ENCODE data around the gene TAF7L.
"Not testable (repeated sequence)": the region's sequence is repeated elsewhere in the genome, so short reads cannot be mapped to it uniquely, and the experiment has no call there.

The TAF7L gene, protein sequence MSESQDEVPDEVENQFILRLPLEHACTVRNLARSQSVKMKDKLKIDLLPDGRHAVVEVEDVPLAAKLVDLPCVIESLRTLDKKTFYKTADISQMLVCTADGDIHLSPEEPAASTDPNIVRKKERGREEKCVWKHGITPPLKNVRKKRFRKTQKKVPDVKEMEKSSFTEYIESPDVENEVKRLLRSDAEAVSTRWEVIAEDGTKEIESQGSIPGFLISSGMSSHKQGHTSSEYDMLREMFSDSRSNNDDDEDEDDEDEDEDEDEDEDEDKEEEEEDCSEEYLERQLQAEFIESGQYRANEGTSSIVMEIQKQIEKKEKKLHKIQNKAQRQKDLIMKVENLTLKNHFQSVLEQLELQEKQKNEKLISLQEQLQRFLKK

DNA sequence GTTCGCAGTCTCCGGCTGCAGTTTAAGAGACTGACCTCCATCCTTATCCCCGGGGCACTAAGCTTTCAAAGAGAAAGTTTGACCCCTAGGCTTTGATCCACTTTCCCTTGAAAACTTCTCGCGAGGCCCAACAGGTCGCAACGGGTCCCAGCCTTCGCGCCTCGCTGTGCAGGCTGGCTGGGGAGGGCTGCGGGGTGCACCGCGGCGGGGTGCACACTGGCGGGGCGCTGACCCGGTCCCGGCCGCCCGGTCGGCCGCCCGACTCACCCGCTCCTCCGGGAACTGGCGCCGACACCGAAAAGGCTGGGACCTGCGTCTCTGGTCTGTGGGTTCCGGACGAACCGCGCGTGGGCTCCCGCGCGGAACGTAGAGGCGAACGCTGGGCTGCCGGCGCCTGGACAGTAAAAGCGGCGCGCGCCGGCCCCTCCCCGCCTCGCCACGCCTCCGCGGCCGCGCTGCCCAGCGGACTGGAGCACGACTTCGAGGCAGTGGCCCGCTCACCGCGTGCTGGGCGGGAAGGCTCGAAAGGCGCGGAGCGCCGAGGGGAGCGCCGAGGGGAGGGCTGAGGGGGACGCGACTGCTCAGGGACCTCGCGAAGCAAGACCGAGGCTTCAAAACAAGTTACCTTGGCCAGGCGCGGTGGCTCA is at the start of gene TAF7L:
Gene TAF7L (minus strand): TSS at position 378 of the 647 bp plus-strand sequence. CDS start 3,791 bp downstream, outside the sequence.
- no peak for DNase-seq

DNA sequence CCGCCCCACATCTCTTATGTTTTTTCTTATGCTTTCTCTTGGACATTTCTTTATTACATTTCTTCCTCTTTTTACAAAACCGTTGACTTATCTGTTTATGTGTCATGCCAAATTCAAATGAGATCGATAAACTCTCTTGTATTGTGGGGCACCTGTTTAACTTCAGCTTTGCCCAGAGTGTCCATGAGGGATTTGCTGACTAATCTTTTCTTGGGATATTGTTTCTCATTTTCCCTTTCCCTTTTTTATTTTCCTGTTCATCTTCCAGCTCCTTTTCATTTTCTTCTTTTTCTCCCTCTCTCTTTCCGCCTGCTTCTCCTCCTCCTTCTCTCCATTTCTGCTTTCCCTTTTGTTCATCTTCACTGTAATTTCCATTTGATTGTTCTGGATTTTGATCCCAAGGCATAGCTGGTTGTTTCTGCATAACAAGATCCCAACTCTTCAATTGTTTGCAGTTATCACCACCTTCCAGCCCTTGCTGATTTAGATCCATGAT is 46.7 kb upstream of the TAF7L start:
- DNase-seq, result no peak

DNA sequence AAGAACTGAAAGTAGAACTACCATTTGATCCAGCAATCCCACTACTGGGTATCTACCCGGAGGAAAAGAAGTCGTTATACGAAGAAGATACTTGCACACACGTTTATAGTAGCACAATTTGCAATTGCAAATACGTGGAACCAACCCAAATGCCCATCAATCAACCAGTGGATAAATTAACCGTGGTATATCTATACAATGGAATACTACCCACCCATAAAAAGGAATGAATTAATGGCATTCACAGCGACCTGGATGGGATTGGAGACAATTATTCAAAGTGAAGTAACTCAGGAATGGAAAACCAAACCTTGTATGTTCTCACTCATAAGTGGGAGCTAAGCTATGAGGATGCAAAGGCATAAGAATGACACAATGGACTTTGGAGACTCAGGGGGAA is 43.2 kb upstream of the TAF7L start:
- not testable (repeated sequence) for DNase-seq

DNA sequence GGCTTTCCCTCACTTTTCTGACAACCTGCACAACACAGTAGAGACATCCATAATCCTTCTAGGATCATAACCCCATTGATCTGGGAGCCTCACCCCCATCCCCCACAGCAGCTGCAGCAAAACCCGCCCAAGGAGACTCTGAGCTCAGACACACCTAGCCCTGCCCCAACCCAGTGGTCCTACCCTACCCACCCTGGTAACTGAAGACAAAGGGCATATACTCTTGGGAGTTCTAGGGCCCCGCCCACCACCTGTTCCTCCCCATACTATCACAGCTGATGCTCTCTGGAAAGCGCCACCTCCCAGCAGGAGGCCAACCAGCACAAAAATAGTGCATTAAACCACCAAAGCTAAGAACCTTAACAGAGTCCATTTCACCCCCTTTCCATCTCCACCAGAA is 35.5 kb upstream of the TAF7L start:
- not testable (repeated sequence) for DNase-seq

DNA sequence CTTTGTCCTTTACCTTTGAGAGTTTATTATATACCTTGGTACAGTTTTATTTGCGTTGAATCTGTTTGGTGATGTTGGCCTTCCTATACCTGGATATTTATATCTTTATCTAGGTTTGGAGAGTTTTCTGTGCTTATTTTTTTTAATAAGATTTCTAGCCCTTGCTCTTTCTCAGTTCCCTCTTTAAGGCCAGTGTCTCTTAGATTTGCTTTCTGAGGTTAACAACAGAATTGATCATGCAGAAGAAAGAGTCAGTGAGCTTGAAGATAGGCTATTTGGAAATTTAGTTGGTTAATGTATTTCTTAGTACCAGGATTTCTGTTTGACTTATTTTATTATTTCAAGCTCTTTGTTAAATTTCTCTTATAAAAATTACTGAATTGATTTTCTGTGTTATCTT is 12.7 kb upstream of the TAF7L start:
- no peak for DNase-seq

DNA sequence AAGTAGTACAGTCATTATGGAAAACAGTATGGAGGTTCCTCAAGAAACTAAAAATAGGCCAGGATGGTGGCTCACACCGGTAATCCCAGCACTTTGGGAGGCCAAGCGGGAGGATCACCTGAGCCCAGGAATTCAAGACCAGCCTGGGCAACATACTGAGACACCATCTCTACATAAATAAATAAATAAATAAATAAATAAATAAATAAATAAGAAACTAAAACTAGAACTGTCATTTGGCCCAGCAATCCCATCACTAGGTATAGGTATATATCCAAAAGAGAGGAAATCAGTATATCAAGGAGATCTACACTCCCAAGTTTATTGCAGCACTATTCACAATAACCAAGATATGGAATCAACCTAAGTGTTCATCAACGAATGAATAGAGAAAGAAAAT is 4.5 kb upstream of the TAF7L start:
- DNase-seq, result not testable (repeated sequence)

DNA sequence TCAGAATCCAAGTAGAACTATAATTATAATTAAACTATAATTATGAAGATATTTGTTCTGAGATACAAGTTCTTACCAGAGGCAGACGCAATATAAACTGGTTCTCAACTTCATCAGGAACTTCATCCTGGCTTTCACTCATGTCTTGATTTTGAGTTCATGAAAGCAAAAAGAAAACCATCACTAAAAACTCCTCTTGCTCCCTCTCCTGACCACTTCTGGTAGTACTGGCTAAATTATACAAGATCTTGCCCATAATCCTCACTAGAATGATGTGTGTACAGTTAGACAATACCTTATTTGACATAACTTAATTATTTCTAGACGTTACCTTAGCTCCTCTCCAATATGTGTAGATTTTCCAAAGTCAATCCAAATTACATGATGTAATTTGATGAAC is 3.7 kb downstream of the TAF7L start:
- peak; percentile 25 for DNase-seq

DNA sequence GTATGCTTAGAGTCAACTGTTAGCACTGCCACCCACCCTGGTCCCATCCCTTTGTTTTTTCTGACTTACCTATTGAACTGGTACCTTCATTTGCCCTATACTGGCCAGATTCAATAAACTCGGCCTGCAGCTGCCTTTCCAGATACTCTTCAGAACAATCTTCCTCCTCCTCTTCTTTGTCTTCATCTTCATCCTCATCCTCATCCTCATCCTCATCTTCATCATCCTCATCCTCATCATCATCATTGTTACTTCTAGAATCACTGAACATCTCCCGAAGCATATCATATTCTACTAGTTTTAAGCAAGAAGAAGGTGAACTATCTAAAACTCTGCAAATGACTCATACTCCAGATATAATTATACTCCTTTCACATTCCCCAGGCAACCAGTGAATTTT is 14.9 kb downstream of the TAF7L start:
- no peak for DNase-seq

DNA sequence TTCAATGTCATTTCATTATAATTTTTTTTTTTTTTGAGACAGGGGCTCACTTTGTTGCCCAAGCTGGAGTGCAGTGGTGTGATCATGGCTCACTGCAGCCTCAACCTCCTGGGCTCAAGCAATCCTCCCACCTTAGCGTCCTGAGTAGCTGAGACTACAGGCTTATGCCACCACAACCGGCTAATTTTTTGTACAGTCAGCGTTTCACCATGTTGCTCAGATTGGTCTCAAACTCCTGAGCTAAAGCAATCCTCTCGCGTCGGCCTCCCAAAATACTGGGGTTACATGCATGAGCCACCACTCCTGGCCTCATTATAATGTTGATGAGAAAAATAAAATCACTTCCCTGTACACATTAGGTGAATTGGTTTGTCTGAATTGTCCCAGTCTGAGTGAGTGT is 16.9 kb downstream of the TAF7L start:
- DNase-seq, result no peak

DNA sequence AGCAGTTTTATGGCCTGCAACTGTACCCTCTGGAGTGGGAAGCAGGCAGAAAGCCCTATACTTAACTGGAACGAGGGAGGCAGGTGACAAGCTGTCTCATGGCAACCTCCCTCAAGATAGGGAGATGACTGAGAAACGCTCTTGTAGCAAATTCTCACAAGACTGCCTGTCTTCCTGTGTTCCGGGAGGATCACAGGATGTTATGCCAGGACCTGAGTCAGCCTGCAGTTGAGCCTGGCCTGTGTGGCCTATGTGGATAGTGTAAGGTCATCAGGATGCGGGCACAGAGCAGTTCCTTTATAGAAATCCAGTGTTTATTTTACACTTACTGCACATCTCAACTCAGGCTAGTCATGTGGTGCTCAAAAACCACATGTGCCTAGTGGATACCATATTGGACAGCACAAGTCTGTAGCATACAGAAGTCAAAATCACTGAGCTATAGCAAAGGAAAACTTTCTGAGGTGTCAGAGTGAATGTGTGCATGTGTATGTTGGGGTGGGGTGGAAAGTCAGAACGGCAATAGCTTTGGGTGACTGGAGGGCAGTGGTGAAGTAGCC is 25.2 kb downstream of the TAF7L start:
- DNase-seq, result no peak

DNA sequence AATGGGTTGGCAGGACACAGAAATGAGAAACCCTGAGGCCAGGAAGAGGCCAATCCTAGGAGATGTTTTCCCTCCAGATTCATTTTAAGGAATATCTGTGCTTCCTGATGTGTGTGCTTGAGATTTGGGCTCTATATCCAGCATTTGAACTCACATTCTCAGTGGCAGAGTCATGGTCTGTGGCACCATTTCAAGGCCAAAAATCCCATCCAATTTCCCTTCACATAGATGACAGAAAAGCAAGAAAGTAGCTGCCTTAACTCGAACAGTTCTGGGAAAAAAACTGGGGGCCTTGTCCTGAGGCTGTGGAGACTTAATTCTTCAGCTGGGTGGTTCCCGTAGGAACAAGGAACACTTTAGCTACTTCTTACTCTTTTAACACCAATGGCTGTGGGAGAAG is 27.4 kb downstream of the TAF7L start:
- DNase-seq, result no peak

DNA sequence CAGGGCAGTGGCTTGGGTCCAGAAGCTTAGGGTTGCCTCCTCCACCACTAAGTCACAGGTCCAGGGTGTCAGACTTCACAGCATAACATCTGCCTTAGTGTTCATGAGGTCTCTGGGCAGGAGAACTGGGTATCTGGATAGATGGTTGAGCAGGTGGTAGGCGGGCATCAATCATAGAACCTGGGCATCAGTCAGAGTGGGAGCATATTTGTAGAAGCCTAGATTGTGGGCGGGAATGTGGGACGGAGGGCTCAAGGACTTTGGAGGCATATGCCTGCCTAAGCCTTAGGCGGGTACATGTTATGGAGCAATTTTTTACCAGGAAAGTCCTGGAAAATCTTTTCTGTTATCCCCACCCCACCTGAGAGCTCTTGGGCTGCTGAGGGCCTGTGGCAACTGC is 28.5 kb downstream of the TAF7L start:
- DNase-seq, result no peak

DNA sequence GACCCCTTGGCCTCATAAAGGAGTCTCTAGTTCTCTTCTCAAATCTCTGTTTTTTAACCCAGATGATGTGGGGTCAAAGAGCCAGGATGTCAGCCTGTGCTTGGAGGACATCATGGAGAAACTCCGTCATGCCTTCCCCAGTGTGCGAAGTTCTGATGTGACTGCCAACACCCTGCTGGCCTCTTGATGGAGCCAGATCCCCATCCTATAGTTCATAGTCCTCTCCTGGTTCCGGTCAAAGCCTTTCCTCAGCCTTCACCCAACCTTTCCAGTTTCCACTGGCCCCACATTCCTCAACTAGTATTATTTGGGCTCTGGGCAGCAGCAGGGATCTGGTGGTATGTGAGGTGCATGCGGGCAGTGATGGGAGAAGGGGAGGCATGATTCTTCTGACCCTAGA is 30.7 kb downstream of the TAF7L start:
- no peak for DNase-seq

DNA sequence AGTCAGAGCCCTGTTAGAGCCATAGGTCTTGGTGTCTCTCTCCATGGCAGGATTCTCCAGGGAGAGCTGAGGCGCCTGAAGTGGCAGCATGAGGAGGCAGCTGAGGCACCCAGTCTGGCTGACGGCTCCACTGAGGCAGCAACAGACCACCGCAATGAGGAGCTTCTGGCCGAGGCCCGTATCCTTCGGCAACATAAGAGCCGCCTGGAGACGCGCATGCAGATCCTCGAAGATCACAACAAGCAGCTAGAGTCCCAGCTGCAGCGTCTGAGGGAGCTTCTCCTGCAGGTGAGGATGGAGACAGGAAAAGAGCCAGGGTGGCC is 32.9 kb downstream of the TAF7L start:
- DNase-seq, result no peak

DNA sequence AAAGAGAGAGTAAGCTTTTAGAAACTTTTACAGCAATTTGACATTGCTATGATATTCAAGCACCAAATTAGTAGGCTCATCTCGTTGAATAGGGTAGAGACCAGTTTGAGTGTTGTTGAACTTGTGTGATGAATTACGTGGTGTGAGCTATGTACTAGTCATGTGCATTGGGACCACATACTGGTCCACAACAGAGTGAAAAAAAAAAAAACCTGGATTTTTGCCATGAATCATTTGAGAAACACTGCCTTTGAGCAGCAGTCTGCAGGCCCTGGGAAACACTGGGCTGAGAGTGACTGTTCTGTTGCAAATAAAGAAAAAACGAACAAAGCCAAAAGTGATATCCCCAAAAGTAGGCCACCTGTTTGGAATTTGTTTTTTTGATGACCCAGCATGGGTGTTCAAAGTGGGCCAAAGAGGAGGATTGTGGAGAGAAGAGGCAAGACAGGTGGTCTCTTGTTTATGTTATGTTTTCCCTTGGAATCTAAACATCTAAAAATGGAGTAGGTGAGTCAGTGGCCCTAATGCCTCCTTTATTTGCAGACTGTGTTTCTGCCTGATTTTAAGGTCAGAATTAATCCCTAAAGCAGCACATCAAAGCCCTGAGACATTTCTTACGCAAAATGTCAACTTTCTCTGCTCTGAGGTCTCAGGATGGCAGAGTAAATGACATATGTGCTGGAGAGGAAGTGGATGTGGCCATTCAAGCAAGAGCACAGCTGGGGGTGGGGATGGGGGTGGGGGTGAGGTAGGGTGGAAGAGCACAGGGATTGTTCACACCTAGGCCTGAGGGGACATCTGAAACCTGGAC is 33.5 kb downstream of the TAF7L start:
- DNase-seq, result no peak

DNA sequence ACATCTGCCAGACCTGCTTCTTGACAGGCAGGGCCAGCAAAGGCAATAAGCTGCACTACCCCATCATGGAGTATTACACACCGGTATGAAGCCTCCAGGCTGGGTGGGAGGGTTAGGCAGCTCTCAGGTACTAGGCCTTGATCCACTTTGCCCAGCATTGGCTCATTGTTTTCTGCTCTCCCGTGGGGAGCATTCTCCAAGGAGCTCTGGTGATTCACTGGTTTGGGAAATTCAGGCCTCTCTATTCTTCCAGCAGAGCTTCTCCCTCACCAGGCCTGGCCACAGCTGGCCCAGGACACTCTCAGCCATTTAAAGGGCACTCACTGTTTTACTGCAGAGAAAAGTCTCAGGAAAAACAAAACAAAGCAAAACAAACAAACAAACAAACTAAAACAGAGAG is 38.5 kb downstream of the TAF7L start:
- no peak for DNase-seq

DNA sequence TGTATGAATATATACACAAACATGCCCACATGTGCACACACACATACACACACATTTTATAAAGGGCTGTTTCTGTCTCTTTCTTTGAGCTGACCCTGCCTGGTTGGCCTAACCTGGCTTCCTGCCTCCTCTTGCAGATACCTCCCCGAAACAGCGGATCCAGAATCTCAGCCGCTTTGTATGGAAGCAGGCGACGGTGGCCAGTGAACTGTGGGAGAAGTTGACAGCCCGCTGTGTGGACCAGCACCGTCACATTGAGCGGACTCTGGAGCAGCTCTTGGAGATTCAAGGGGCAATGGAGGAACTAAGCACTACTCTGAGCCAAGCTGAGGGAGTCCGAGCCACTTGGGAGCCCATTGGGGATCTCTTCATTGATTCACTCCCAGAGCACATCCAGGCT is 49.6 kb downstream of the TAF7L start:
- no peak for DNase-seq

DNA sequence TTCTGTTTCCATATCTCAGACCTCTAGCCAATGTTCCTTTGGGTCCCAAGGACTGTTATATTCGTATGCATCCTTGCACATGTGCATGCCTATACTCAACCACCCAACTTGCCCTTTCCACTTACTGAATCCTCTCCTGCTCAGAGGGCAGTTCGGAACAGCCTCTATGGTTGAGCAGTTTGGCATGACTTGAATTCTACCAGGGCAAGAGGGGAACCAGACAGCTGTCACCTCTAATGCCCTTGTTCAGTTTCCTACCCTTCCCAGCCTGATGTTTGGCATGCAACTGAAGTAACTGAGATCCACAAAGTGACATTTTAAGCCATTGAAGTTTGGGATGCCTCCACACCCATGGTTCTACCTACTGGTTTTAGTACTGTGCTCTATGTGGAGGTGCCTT is 54.1 kb downstream of the TAF7L start:
- no peak for DNase-seq

DNA sequence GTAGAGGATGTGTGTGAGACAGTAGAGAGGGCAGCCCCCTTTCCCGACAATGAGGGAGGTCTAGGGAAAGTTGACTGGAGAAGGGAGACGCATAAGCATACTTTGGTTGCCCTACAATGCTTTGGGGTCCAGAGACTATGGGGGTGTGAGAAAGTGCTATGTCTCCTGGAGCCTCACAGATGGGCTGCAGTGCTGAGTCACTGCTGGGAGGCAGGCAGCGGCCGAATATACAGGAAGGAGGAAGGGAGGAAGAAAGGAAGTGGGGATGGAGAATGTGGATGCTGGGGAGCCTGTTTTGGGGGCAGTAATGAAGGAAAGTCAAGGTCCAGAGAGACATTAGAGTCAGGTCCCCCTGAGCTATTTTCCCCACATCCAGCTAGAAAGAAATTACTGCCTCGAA is 58.8 kb downstream of the TAF7L start:
- no peak for DNase-seq

DNA sequence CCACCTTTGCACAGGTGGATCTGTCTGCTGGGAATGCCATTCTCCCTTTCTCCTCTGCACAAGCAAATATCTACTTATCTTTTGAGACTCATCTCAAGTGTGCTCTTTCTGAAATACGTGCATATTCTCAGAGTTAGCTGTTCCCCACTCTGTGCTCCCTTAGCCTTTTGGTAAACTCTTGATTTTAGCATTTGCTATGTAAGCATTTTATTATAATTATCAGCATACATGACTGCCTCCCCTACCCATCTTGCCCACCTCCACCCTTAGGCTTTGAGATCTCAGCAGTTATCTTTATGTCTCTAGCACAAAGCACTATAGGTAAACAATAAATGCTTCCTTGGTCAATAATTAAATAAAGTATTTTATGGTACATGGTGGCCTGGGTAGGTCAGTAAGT is 60.1 kb downstream of the TAF7L start:
- DNase-seq, result no peak

DNA sequence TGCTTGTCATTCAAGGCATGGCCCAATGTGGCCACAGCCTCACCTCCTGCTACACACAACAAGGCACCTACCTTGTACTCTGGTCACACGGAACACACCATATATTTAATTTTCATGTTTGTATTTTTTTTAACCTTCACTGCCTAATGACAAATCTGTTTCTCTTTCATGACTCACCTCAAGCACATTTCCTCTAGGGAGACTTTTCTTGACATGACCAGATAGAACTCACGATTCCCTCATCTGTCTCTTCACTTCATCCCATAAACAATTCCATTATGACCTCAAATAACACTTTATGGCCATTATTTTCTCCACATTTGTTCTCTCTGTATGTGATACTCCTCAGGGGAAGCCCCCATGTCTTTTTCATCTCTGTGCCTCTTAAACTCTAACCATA is 60.5 kb downstream of the TAF7L start:
- no peak for DNase-seq

DNA sequence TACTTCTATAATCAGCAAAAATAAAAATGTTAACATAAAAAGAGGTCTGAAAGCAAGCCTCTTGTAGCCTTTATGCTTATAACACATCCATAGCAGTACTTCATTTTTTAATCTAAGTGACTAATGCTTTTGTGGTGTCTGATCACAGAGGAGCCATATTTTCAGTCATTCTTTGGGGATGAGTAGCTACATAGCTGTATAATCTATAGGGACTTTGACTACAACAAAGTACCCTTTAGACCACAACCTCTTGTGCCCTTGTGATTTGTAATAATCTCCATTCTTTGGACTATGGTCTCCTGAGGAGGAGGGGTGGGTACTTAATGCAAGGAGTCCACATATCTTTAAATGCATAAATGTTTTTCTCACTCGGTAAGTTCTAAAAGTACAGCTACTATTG is 62.0 kb downstream of the TAF7L start:
- DNase-seq, result no peak

DNA sequence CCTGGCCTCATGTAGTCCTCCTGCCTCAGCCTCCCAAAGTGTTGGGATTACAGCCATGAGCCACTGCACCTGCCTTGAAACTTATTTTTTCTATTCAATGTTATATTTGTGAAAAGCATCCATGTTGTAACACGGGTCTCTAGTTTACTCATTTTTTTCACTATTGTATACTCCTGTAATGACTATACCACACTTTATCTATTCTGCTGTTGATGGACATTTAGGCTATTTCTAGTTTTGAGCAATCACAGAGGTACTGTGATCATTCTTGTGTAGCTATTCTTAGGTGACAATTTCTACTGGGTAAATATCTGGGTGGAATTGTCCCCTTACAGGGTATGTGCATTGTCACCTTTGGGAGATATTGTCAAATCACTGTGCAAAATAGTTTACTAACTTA is 67.9 kb downstream of the TAF7L start:
- no peak for DNase-seq

Measured in NCI-H1436 (cell line).